Measurements from ENCODE around the gene GABARAP. TPM values are rescaled to one million over a fixed set of nuclear protein-coding genes. Genes with fewer than 3 reads are reported as not detected.
"Not testable (repeated sequence)": the region's sequence is repeated elsewhere in the genome, so short reads cannot be mapped to it uniquely, and the experiment has no call there.

Gene GABARAP
- total RNA-seq, 1 donor from 2014 or later, result 587 TPM

DNA sequence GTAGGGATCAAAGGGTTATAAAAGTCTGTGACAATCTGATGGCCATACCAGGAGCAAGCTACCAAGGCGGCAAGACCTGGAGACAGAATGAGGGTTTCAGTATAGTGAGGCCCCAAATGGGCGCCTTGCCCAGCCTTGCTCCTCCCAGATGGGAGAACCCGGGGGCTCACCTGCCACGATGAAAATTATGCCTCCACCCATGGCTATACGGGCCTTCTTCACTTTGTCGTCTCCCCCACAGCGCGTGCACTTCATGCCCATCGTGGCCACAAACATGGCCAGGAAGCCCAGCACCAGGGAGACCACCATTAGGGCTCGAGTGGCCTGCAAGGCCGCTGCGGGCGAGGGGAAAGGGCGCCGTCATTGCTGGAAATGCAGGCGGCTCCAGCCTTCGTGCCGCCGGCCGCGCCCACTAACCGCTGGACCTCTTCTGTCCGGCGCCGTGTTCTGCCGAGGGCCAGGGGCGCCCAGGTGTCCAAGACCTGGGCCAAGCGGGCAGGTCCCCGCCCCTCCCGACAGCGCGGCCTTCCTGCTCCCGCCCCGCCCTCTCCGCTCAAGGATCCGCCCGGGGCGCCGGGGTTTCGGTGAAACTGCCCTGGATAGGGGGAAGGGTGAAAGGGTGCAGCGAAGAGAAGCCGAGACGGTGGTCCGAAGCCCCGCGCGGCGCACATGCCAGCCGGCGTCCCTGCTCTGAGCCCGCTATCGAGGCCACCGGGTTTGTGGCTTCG, 18.6 kb upstream of the GABARAP start:
- DNase-seq (ENCODE audit: low spot score), result no peak

DNA sequence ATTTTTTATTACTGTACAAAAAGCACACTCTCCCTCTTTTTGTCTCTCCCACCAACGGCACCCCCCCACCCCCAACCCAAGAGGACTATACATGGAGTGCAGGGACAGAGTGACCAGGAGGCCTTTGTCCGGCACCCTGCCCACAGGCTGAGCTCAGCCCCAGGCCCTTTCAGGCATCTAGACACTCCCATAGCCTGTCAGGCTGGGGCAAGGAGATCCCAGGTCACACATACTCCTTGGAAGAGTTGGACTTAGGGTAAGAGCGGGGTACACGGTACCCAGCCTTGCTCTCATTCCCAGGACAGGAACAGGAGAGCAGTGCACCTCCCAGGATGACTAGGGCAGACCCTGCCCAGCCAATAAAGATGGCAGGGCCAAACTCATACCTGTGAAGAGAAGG, 17.9 kb upstream of the GABARAP start:
- DNase-seq (ENCODE audit: low spot score), result no peak

DNA sequence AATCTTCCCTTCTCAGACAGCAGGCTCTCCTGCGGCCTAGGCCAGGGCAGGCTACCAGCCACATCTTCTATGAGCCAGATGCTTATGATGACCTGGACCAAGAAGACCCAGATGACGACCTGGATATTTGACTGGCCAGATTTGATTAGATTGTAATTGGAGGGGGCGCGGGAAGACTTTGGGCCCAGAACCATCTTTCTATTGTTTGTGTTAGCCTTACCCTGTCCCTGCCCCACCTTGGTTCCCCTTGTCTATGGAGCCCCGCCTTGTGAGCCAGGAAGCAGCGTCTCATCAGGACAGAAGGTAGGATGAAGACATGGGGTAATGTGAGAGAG, 17.3 kb upstream of the GABARAP start:
- no peak for DNase-seq (ENCODE audit: low spot score)

DNA sequence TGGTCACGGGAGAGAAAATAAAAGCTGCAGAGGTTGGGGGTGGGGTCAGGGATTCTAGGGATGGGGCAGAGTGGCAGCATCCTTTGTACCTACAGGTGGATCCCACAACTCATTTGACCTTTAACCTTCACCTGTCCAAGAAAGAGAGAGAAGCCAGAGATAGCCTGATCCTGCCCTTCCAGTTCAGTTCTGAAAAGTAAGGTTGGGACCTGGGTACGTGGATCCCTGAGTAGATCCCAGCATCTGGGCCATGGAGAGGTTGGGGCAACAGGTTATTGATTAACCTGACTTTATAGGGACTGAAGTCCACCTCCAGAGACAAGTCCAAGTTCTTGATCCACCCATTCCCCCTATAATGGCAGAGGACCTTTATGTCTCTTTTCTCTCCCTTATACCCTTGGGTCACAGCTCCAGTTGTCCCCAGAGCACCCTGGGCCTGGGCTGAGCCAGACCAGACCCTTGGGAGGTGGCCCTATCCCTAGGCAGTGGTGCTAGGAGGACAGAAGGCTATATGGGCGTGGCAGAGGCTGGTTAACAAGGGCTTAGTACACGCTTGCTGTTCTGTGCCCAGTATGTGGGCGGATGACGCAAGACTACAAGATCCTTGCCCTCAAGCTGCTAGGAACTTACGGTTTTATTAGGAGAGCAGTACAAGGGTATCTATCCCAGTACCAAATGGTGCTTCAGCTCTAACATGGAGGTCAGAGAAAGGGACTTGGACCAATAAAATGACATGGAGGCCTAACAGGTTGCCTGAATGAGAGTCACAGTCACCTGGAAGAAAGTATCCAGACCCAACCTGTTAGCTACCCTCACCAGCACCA, 16.7 kb upstream of the GABARAP start:
- no peak for DNase-seq (ENCODE audit: low spot score)

DNA sequence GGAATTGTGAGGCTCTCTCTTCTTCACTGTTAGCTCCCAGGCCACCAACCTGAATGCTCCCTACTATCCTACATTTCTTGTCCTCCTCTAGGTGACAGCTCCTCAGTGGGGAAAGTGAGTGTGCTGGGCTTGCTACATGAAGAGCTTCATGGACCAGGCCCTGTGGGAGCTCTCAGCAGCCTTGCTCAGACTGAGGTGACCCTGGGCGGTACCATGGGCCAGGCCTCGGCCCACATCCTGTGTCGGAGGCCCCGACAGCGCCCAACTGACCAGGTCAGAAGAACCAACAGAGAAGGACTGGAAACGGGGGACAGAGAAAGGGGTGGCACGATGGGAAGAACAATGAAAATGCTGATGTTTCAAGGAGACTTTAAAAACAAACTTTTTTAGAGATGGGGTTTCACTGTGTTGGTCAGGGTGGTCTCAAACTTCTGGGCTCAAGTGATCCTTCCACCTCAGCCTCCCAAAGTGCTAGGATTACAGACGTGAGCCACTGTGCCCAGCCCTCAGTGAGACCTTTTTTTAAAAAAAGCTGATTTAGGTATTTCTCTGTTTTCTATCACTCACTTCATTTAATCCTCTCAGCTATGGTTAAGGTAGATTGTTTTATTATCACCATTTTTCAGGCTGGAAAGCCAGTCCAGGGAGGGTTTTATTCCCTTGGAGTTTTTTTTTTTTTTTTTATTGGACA, 14.7 kb upstream of the GABARAP start:
- DNase-seq (ENCODE audit: low spot score), result no peak

DNA sequence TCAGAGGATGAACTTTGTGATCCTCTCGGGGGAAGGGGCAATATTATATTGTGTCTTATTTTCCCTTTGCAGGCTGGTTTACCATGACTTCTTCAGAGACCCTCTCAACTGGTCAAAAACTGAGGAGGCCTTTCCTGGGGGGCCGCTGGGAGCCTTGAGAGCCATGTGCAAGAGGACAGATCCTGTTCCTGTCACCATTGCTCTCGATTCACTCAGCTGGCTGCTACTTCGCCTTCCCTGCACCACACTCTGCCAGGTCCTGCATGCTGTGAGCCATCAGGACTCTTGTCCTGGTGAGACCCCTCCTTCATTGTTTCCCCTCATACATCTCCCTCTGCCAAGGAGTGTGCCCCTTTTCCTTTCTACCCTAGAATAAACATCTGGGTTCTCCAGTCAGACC, 12.3 kb upstream of the GABARAP start:
- no peak for DNase-seq (ENCODE audit: low spot score)

DNA sequence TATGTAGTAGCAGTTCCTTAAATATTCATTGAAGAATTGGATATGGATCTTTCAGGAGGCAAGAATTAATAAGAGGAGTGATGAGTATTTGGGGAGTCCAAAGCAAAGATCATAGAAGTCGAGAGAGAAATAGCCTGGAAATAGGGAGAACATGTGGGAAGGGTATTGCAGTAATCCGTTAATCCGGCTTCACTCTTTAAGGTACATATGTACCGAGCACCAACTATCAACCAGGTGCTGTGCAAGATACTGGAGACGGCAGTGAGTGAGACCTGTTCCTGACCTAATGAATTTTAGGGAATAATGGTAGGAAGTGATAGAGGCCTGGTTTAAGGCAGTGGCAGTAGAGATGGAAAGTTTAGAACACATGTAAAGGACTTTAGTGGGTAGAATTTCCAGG, 10.8 kb upstream of the GABARAP start:
- no peak for DNase-seq (ENCODE audit: low spot score)

DNA sequence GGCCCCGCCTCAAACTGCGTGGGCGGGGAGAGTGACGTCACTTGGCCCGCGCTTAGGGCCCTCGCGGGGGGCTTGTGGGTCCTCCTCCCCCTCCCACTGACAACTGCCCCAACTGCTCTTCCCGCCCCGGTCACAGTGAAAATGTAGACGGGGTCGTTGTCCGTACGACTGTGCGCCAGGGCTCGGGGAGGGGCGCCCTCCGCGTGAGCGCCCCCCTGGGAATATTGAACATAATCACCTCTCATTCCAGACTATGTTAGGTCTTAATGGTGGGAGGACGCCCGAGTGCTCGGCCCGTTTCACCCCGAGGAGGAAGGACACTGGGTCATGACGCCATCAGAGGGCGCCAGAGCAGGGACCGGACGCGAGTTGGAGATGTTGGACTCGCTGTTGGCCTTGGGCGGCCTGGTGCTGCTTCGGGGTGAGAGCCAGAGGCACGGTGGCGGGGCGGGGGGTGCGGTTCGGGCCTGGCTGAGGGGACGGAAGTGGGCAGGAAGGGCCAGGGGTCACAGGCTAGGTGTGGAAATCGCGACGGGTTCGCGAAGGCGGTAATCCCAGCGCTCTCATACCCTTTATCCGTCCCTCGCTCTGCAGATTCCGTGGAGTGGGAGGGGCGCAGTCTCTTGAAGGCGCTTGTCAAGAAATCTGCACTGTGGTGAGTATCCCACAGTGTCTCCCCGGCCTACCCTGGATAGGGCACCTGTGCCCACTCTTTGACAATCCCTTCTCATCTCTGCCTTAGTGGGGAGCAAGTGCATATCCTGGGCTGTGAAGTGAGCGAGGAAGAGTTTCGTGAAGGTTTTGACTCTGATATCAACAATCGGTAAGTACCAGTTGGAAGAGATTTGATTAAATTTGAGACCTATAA, 10.2 kb upstream of the GABARAP start, which contains the start of gene ELP5:
ELP5 (plus strand) TSS at position 40 of the 868 bp plus-strand sequence; CDS start at position 376, 336 bp downstream.
- DNase-seq (ENCODE audit: low spot score), result peak; percentile 94

DNA sequence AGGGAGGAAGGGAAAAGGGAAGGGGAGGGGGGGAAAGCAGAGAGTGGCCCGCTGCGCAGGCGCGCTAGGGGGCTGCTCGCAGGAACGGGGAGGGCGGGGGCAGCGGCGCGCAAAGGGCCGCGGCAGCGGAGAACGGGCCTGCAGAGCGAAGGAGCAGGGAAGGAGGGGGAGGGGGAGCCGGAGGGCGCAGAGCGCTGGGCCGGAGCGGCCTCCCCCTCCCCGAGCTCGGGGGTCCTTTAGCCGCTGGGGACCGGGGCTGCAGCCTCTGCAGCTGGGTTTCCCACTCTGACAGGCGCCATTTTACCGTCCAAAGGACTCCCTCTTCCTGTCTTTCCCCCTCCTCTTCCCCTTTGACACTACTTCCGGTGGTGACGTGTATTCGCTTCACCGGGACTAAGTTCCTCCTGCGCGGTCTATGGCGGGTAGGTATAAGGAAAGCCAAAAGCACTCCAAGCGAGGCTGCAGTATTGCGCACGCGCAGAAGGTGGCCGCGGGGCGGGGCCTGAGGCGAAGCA, 9.5 kb upstream of the GABARAP start, which contains the start of gene CTDNEP1:
CTDNEP1 (minus strand) TSS at position 74 of the 515 bp plus-strand sequence. CDS start 438 bp downstream, outside the sequence.
- peak; percentile 99 for DNase-seq (ENCODE audit: low spot score)

DNA sequence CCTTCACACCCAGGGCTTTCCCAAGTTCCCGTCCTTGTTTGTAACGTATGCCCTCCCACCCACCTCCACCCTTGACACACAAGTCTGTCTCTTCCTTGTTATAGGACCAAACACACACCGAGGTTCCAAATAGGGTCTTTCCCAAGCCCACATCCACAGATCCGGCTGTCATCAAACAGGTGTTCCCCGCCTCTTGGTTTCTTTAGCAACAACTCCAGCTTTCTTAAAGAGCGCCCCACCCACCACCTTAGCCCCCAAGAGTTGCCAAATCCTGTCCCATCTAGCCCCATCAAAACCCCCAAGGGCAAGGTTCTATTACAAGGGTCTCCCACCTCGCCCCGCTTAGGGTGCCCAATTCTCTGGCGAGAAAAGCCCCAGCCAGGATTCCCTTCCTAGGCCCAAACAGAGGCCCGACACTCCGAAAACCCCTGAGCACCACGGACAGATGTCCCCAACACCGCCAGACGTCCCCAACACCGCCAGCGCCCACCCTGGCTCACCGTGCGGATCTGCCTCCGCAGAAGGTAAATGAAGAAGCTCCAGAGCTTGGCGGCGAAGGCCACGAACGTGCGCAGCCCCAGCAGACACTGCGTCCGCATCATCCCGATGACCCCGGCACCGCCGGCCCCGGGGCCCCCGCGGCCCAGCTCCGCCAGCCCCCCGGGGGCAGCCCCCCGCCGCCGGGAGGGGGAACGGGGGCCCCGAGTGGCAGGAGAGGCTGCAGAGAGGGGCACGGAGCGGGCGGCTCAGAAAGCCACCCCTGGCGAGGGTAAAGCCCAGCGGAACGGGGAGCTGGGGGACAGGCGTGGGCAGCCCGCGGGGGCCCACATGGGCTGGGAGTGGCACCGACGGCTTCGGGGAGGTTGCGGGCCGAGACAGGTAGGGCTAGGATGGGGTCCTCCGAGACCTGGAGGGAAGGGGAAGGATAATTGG, 8.7 kb upstream of the GABARAP start:
- no peak for DNase-seq (ENCODE audit: low spot score)

DNA sequence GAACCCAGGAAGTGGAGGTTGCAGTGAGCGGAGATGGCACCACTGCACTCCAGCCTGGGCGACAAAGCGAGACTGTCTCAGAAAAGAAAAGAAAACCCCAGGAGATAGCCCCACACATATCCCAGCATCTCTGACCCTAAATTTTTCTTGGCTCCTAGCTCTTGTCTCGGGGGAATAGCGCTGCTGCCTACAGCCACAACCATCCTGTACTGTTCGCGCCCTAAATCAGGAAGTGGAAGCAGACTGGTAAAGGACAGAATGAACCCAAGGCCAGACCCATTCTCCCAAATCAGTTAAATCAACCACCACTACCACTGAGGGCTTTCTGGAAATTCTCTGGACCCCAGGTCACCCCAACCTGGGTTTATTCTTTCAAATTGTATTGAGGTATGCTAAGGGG, 7.6 kb upstream of the GABARAP start:
- no peak for DNase-seq (ENCODE audit: low spot score)

DNA sequence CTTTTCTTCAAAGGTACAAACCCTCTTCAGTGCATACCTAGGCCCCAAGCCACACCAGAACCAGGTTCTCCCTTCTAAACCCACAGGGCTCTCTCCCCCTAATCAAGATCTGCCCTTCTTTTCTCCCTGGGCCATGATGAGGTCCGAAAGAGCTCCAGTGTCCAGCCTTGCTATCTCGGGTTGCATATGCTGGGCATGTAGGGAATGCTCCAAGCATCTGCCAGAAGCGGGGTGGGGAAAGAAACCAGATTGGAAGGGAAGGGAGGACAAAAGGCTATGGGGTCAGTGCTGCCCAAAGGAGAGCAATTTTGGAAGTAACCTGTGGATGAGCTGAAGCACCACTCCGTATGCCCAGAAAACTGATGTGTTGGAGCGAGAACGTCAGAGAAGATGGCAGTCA, 7.0 kb upstream of the GABARAP start:
- DNase-seq (ENCODE audit: low spot score), result no peak

DNA sequence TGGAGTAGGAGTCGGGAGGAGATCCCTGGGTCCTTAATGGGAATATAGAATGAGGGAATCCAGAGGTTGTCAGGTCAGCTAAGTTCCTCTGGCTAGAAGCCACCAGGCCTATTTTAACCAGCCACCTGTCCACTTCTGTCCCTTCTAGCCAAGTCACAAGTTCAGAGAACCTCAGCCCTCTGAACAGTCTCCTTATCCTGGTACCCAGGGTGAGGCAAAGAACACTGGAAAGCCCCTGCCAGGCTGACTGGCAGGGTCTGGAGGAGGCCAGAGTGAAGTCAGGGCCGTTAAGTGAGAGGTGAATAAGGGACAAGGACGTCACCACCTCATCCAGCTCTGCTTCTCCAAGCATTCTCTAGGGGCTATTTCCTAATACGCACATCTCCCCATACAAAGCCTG, 6.5 kb upstream of the GABARAP start:
- DNase-seq (ENCODE audit: low spot score), result no peak

DNA sequence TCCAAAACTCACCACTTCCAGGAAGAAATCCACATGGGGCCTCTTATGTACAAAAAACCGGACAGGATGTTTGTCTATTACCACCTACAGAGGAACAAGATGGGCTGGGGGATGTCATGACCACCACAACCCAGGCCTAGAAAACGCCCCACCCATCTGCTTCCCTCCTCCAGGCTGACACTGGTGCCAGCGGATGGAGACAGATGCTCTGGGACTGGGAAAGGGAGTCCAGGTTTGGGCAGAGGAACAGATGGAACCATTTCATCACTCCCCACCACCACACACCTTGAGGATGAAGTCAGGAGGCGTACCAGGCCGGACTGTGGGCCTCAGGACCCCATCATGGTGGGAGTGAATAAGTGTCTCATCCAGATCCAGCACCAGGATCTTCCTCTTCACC, 4.5 kb upstream of the GABARAP start:
- no peak for DNase-seq (ENCODE audit: low spot score)

DNA sequence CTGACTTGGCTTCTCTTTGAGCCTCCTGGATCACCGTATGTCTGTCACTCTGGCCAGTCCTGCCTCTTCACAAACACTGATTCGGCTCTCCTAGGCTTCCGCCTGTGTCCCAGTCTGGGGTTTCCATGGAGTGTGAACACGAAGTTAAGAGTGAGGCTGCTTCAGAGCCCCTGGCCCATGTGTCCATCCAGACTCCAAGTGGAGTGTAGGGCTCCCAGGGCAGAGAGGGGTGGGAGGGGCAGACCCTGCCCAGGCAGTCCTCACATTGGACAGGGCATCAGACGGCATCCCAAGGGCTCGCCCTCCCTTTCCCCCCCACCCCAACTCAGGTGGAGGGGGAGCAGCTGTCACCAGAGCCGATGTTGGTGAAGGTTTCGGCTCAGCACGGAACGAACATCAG, 1.6 kb upstream of the GABARAP start:
- not testable (repeated sequence) for DNase-seq (ENCODE audit: low spot score)

DNA sequence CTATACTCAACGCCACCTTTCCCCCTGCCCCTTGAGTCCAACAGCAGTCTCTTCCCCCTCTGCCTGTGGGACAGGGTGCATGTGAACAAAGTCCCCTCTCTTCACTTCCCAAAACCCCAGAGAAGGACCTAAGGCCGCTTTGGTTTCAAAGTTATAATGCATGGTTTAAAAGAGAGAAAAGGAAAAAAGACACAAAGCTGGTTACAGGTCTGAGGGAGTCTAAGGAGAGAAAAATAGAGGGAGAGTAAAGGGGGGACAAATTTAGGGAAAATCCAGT, 1.1 kb upstream of the GABARAP start:
- DNase-seq (ENCODE audit: low spot score), result no peak

DNA sequence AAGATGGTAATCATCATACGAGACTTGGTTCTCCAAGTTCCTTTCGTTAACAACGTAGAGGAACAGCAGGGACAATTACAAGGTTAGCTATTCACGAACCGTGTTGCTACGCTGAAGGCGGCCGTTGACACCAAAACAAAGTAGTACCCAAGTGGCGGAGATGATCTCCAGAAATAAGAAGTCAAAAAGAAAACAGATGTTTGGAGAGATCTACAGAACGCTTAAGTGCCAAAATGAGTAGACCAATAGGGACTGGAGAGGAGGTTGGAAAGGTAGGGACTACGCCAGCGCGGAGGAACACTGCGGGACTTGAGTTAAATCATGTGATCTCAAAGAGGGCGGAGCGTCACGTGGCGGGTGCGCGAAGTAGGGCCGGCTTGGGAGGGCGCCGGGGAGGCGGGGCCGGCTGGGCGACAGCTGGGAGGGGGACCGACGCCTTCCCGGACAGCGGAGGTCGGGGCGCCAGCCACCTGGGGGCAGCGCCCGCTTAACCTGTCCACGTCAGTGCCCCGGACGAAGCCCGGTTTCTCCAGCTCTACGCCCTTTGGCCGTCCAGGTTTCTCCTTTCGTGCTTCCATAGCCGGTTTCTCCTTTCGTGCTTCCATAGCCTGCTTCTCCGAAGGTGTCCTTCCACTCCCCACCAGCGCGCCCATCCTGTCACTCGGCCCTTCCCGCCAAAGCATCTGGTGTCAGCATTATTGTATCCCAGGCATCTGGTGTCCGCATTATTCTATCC, 636 bp upstream of the GABARAP start:
- peak; percentile 95 for DNase-seq (ENCODE audit: low spot score)

DNA sequence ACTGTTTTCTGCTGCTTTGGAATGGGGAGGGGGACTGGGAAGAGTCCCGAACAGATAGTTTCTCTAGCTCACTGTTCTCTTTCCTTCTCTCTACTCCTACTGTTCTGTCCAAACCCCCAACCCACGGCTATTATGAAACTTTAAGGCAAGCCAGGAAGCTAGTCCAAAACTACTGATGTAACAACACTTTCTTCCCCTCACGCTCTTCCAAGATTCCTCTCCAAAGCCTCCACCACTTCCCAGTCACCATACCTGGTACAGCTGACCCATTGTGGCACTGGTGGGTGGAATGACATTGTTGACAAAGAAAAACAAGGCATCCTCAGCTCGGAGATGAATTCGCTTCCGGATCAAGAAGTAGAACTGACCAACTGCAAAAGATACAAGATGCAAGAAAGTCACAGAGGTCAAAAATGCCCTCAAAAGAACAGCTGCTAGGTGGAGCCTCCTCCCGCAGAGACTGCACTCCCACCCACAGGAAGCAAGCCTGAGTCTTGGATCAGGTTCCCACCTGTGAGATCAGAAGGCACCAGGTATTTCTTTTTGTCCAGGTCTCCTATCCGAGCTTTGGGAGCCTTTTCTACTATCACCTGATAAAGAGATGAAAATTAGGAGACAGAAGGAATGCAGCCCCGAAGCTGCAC, 1.0 kb downstream of the GABARAP start:
- no peak for DNase-seq (ENCODE audit: low spot score)

DNA sequence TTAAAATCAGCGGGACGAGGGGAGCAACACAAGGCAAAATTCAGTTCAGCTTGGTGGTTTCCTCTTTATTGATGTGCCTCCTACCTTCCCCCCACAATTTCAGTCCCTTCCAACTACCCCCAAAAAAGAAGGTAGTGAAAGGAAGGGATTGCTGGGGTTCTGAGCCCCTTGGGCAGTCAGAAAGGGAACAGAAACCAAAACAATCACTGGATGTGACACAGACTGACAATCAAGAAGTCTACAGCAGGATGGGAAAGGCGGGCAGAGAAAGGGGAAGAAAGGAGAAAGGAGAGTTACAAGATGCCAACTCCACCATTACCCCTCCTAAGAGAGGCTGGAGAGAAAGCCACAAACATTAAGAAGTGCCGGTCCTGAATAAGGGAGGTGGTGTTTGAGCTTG, 1.9 kb downstream of the GABARAP start:
- no peak for DNase-seq (ENCODE audit: low spot score)
